Measurements from ENCODE around the gene MT1F. TPM values are rescaled to one million over a fixed set of nuclear protein-coding genes. Genes with fewer than 3 reads are reported as not detected.
"Not testable (repeated sequence)": the region's sequence is repeated elsewhere in the genome, so short reads cannot be mapped to it uniquely, and the experiment has no call there.

The MT1F gene
- total and polyA plus RNA-seq, 10 of the 15 experiments (the other 5 are each of a cell fraction or from before 2014, with no cell fraction given) = 0.28 to 2.5 (median 1.1) TPM; not detected in 1

- ATAC-seq = not testable (repeated sequence)
Measured at GRCh38 chr16:56671691-56672090, 13.9 kb downstream of the MT1F start.

DNA sequence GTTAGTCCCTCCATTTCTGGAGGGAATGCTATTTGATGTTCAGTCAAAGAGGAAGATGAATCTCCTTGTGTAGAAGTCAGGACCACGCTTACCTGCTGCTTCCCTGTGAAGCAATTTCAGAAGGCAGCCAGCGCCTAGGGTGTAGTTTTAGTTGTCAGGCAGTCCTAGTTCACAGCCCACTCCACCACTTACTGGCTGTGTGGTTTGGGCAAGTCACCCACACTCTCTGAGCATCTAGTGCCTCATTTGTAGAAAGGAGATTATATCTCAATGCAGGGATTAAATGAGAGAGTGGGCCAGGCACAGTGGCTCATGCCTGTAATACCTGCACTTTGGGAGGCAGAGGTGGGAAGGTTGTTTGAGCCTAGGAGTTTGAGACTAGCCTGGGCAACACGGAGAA is 14.4 kb downstream of the MT1F start:
- H3K9ac ChIP-seq (ENCODE audit: control insufficient read depth, insufficient read depth, low read length); H3K9me3 ChIP-seq (replicated peaks; ENCODE audit: control insufficient read depth, insufficient read depth, low read length); ATAC-seq; H3K79me2 ChIP-seq (ENCODE audit: control insufficient read depth, insufficient read depth, low read length); H3K4me1 ChIP-seq (ENCODE audit: control insufficient read depth, insufficient read depth, low read length); H3K36me3 ChIP-seq (ENCODE audit: control insufficient read depth in 2 of 2, insufficient read depth in 2 of 2, low read length in 1 of 2); BruUV-seq (replicated peaks); in situ Hi-C loops (cut with MboI); H2AFZ ChIP-seq (ENCODE audit: control insufficient read depth, low read depth, low read length); H3K4me3 ChIP-seq; H3K4me2 ChIP-seq (ENCODE audit: control insufficient read depth, insufficient read depth); intact Hi-C loops (cut with micrococcal nuclease; ENCODE audit: unreplicated experiment); DNase-seq (ENCODE audit: low read depth, low spot score); H4K20me1 ChIP-seq (ENCODE audit: control insufficient read depth, insufficient read depth); POLR2A ChIA-PET; H3K27ac ChIP-seq (ENCODE audit: control insufficient read depth, insufficient read depth): not testable (repeated sequence)
- ChIA-PET CTCF (interaction anchor here (1.1 to 2.6 kb wide), 2 partner anchors 30 to 69 kb away, joined by 6 to 28 read pairs; no protein-coding TSS in a partner anchor), RAD21 (ENCODE audit: unreplicated experiment) (interaction anchor here (2.5 kb wide), 1 partner anchor 30 kb away, joined by 11 read pairs; no protein-coding TSS in a partner anchor), SMC1A (ENCODE audit: uncharacterized antibody, unreplicated experiment) (interaction anchor here (1.2 kb wide), 1 partner anchor 30 kb away, joined by 5 read pairs; no protein-coding TSS in a partner anchor)
- 28% methylated on average over 3 of the region's 3 CpGs for WGBS (ENCODE audit: insufficient coverage, insufficient replicate concordance, low lambda C conversion rate, missing lambda C conversion rate)
- peak; percentile 83 for FAIRE-seq
- peaks cover 15 to 23% of the 10 kb centered on the region in 2 experiments for H3K27me3 ChIP-seq (replicated peaks in 1 of 2; ENCODE audit: control insufficient read depth in 2 of 2, insufficient read depth in 2 of 2, low read length in 1 of 2)

More at GRCh38 chr16:56671691-56672090, 13.9 kb downstream of the MT1F start:
- peaks cover 19 to 23% of the 10 kb centered on the region in 2 experiments for H3K27me3 ChIP-seq (replicated peaks in 1 of 2; ENCODE audit: control insufficient read depth in 2 of 2, insufficient read depth in 2 of 2, low read length in 1 of 2)
- H3K4me2 ChIP-seq (ENCODE audit: control insufficient read depth, insufficient read depth); H3K4me3 ChIP-seq; H2AFZ ChIP-seq (ENCODE audit: control insufficient read depth, low read depth, low read length); BruUV-seq (replicated peaks); FAIRE-seq; H3K27ac ChIP-seq (ENCODE audit: control insufficient read depth, insufficient read depth); H3K9me3 ChIP-seq (replicated peaks; ENCODE audit: control insufficient read depth, insufficient read depth, low read length); H3K4me1 ChIP-seq (ENCODE audit: control insufficient read depth, insufficient read depth, low read length); POLR2A ChIA-PET; H4K20me1 ChIP-seq (ENCODE audit: control insufficient read depth, insufficient read depth); H3K36me3 ChIP-seq (ENCODE audit: control insufficient read depth in 2 of 2, insufficient read depth in 2 of 2, low read length in 1 of 2); H3K9ac ChIP-seq (ENCODE audit: control insufficient read depth, insufficient read depth, low read length); in situ Hi-C loops (cut with MboI); H3K79me2 ChIP-seq (ENCODE audit: control insufficient read depth, insufficient read depth, low read length); DNase-seq (ENCODE audit: low read depth, low spot score); intact Hi-C loops (cut with micrococcal nuclease; ENCODE audit: unreplicated experiment): not testable (repeated sequence)
- ChIA-PET CTCF (interaction anchor here (1.6 kb wide), 1 partner anchor 30 kb away, joined by 4 read pairs; no protein-coding TSS in a partner anchor), SMC1A (ENCODE audit: uncharacterized antibody, unreplicated experiment) (interaction anchor here (1.2 kb wide), 1 partner anchor 30 kb away, joined by 5 read pairs; no protein-coding TSS in a partner anchor), RAD21 (ENCODE audit: unreplicated experiment) (interaction anchor here (2.5 kb wide), 1 partner anchor 30 kb away, joined by 11 read pairs; no protein-coding TSS in a partner anchor)
- 41% methylated on average over 2 of the region's 2 CpGs for WGBS (ENCODE audit: insufficient coverage, insufficient replicate concordance, low lambda C conversion rate, missing lambda C conversion rate)

Data from GM12878 (cell line).